ENCODE results near the gene OR4F6.

OR4F6 gene

DNA sequence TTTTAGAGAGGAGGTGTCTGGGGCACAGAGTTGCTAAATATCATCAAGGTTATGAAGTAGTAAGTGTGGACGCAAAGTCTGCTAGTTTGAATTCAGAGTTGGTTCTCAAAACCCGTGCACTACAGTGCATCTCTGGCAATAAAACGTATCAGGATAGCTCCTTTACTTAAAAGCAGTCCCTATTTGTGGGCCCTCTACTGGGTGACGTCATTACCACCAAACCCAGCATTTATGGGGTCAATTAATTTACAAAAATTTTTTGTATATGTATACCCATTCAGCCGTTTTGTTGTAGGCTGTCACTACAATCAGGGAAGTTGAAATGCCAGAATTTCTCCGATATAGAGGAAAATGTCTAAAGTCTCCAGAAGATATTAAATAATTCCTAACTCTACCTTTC, 17.5 kb downstream of the OR4F6 start:
- no peak overlapping the region for H3K27ac ChIP-seq (ENCODE audit: insufficient read depth, low read length, poor library complexity, severe bottlenecking)
- no peaks in the 10 kb centered on the region for H3K4me1 ChIP-seq (ENCODE audit: control insufficient read depth, insufficient read depth, low read length, poor library complexity, severe bottlenecking)
- H3K9me3 ChIP-seq (ENCODE audit: control insufficient read depth, low read length) = no peaks in the 10 kb centered on the region
- no peaks in the 10 kb centered on the region for H3K36me3 ChIP-seq (ENCODE audit: control insufficient read depth, insufficient read depth, low read length)
- DNase-seq = no peak
- no peak overlapping the region for H3K4me3 ChIP-seq (ENCODE audit: insufficient read depth, low read depth, low read length, poor library complexity, severe bottlenecking)
- peaks cover 3% of the 10 kb centered on the region for H3K27me3 ChIP-seq (replicated peaks; ENCODE audit: control insufficient read depth, insufficient read depth, low read length, poor library complexity, severe bottlenecking)

DNA sequence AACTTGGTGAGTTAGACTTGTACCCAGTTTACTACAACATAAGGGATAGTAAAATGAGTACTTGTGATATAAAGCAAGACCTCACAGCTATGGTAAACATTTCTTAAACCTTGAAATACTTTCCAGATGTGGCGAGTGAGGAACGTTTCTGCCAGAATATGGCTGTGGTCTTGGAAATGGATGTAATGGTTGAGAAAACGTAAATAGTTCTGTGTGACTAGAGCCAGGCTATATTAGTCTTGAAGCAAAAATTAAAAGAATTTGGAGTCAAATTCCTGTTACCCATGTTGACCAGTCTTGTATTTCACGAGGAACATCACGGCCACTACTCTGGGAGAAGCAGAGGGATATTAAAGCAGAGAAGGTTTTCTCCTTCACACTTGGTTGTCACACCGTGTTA, 23.9 kb downstream of the OR4F6 start:
- no peak for DNase-seq
- no peaks in the 10 kb centered on the region for H3K27me3 ChIP-seq (replicated peaks; ENCODE audit: control insufficient read depth, insufficient read depth, low read length, poor library complexity, severe bottlenecking)

DNA sequence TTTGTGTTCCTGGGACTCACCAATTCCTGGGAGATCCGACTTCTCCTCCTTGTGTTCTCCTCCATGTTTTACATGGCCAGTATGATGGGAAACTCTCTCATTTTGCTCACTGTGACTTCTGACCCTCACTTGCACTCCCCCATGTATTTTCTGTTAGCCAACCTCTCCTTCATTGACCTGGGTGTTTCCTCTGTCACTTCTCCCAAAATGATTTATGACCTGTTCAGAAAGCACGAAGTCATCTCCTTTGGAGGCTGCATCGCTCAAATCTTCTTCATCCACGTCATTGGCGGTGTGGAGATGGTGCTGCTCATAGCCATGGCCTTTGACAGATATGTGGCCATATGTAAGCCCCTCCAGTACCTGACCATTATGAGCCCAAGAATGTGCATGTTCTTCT, 25.5 kb downstream of the OR4F6 start:
- Histone ChIP-seq H3K27me3 (replicated peaks; ENCODE audit: control insufficient read depth, insufficient read depth, low read length, poor library complexity, severe bottlenecking) (no peaks in the 10 kb centered on the region), H3K4me3 (ENCODE audit: insufficient read depth, low read depth, low read length, poor library complexity, severe bottlenecking) (no peak overlapping the region), H3K27ac (ENCODE audit: insufficient read depth, low read length, poor library complexity, severe bottlenecking) (no peak overlapping the region), H3K4me1 (ENCODE audit: control insufficient read depth, insufficient read depth, low read length, poor library complexity, severe bottlenecking) (no peaks in the 10 kb centered on the region), H3K36me3 (ENCODE audit: control insufficient read depth, insufficient read depth, low read length) (no peaks in the 10 kb centered on the region), H3K9me3 (ENCODE audit: control insufficient read depth, low read length) (peaks cover 3% of the 10 kb centered on the region)
- no peak for DNase-seq

More for the DNA sequence above, 23.9 kb downstream of the OR4F6 start:
- H3K4me1 ChIP-seq (ENCODE audit: control insufficient read depth, insufficient read depth, low read length, poor library complexity, severe bottlenecking) = no peaks in the 10 kb centered on the region
- no peaks in the 10 kb centered on the region for H3K36me3 ChIP-seq (ENCODE audit: control insufficient read depth, insufficient read depth, low read length)
- no peak overlapping the region for H3K27ac ChIP-seq (ENCODE audit: insufficient read depth, low read length, poor library complexity, severe bottlenecking)
- no peak overlapping the region for H3K4me3 ChIP-seq (ENCODE audit: insufficient read depth, low read depth, low read length, poor library complexity, severe bottlenecking)
- H3K9me3 ChIP-seq (ENCODE audit: control insufficient read depth, low read length) = no peaks in the 10 kb centered on the region

DNA sequence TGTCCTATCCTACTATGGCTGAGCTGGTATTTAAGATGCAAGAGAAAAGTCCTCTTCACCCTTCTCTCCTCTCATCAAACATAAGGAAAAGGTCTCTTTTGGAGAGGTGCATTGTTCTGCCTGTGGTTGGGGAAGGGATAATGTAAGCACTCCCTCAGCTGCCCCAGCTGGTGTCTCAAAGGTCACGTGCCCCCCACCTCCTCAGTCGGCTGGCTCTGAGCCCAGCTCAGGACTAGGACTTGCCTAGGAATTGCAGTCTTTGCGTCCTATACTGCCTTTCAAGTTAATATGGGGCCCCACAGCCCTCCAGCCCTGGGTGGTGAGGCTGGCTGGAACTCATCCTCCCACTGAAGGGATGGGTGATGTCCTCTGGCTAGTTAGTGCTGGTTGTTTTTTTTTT, 38.3 kb downstream of the OR4F6 start:
- Histone ChIP-seq H3K4me1 (ENCODE audit: control insufficient read depth, insufficient read depth, low read length, poor library complexity, severe bottlenecking) (no peaks in the 10 kb centered on the region), H3K36me3 (ENCODE audit: control insufficient read depth, insufficient read depth, low read length) (no peaks in the 10 kb centered on the region), H3K27me3 (replicated peaks; ENCODE audit: control insufficient read depth, insufficient read depth, low read length, poor library complexity, severe bottlenecking) (no peaks in the 10 kb centered on the region), H3K4me3 (ENCODE audit: insufficient read depth, low read depth, low read length, poor library complexity, severe bottlenecking) (no peak overlapping the region), H3K27ac (ENCODE audit: insufficient read depth, low read length, poor library complexity, severe bottlenecking) (no peak overlapping the region), H3K9me3 (ENCODE audit: control insufficient read depth, low read length) (no peaks in the 10 kb centered on the region)
- no peak for DNase-seq

DNA sequence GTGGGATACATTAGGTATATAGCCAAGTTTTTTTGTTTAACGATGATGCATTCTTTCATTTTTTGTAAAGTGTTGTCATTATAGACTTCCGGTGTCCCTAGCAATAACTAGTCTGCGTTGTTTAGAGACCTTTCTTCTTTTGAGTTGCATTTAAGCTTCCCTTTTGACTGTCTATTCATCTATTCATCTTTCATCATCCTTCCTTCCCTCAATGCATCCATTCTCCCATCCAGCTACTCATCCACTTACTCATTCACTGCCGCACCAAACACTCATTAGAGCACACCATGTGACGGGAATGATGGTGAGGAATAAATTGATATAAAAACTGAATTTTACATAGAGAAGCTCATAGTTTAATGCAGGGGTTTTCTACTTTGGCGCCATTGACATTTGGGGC, 41.6 kb downstream of the OR4F6 start:
- Histone ChIP-seq H3K9me3 (ENCODE audit: control insufficient read depth, low read length) (no peaks in the 10 kb centered on the region), H3K27ac (ENCODE audit: insufficient read depth, low read length, poor library complexity, severe bottlenecking) (no peak overlapping the region)

DNA sequence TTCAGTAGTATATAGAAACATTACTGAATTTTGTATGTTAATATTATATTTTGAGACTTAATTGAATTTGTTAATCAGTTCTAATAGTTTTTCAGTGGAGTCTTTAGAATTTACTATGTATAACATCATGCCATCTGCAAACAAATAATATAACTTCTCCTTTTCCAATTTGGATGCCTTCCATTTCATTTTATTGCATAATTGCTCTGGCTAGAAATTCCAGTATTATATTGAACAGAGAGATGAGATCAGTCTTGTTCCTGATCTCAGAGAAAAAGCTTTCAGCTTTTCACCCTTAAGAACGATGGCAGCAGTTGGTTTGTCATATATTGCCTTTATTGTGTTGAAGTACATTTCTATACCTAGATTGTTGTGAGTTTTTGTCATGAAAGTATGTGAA, 49.0 kb downstream of the OR4F6 start:
- no peak overlapping the region for H3K27ac ChIP-seq (ENCODE audit: insufficient read depth, low read length, poor library complexity, severe bottlenecking)
- no peak for DNase-seq
- H3K27me3 ChIP-seq (replicated peaks; ENCODE audit: control insufficient read depth, insufficient read depth, low read length, poor library complexity, severe bottlenecking) = no peaks in the 10 kb centered on the region
- no peaks in the 10 kb centered on the region for H3K9me3 ChIP-seq (ENCODE audit: control insufficient read depth, low read length)
- no peak overlapping the region for H3K4me3 ChIP-seq (ENCODE audit: insufficient read depth, low read depth, low read length, poor library complexity, severe bottlenecking)
- no peaks in the 10 kb centered on the region for H3K4me1 ChIP-seq (ENCODE audit: control insufficient read depth, insufficient read depth, low read length, poor library complexity, severe bottlenecking)
- no peaks in the 10 kb centered on the region for H3K36me3 ChIP-seq (ENCODE audit: control insufficient read depth, insufficient read depth, low read length)

More for the DNA sequence above, 41.6 kb downstream of the OR4F6 start:
- no peak overlapping the region for H3K4me3 ChIP-seq (ENCODE audit: insufficient read depth, low read depth, low read length, poor library complexity, severe bottlenecking)
- H3K4me1 ChIP-seq (ENCODE audit: control insufficient read depth, insufficient read depth, low read length, poor library complexity, severe bottlenecking) = no peaks in the 10 kb centered on the region
- H3K27me3 ChIP-seq (replicated peaks; ENCODE audit: control insufficient read depth, insufficient read depth, low read length, poor library complexity, severe bottlenecking) = no peaks in the 10 kb centered on the region
- DNase-seq = no peak
- H3K36me3 ChIP-seq (ENCODE audit: control insufficient read depth, insufficient read depth, low read length) = no peaks in the 10 kb centered on the region
